Activated naive CD8-positive, alpha-beta T cell treated with anti-CD3 and anti-CD28 coated beads, Interleukin-2, amount 50 U/mL, for 16 hours (primary cell): ENCODE data around the gene MRPS23.
"Not testable (repeated sequence)": the region's sequence is repeated elsewhere in the genome, so short reads cannot be mapped to it uniquely, and the experiment has no call there.

ENCODE experiments used
- DNase-seq: peaks from one replicate; pipeline ENCODE4 v3.0.0-alpha.2; 2020; ENCODE audit warnings: low read depth, low spot score

MRPS23 gene

DNA sequence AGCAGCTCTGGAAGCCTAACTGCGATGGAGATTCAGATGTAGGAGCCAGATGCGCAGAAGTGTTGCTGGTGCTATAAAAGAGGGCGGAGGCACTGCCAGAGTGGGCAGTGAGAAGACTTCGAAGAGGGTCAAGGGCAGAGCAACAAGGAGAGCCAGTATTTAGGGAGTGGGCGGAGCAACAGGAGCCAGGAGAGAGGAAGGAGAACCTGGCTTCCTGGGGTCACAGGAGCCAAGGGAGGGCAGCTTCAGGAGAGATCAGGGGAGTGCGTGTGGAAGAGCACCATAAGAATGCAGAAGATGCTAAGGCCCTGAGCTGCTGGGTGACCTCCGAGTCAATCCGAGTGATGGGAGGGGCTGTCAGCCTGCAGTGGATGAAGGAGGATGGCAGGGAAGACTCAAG is 14.4 kb upstream of the MRPS23 start:
- no peak for DNase-seq

GRCh38 chr17:57862694-57863667 is 13.1 kb upstream of the MRPS23 start:
- no peak for DNase-seq

DNA sequence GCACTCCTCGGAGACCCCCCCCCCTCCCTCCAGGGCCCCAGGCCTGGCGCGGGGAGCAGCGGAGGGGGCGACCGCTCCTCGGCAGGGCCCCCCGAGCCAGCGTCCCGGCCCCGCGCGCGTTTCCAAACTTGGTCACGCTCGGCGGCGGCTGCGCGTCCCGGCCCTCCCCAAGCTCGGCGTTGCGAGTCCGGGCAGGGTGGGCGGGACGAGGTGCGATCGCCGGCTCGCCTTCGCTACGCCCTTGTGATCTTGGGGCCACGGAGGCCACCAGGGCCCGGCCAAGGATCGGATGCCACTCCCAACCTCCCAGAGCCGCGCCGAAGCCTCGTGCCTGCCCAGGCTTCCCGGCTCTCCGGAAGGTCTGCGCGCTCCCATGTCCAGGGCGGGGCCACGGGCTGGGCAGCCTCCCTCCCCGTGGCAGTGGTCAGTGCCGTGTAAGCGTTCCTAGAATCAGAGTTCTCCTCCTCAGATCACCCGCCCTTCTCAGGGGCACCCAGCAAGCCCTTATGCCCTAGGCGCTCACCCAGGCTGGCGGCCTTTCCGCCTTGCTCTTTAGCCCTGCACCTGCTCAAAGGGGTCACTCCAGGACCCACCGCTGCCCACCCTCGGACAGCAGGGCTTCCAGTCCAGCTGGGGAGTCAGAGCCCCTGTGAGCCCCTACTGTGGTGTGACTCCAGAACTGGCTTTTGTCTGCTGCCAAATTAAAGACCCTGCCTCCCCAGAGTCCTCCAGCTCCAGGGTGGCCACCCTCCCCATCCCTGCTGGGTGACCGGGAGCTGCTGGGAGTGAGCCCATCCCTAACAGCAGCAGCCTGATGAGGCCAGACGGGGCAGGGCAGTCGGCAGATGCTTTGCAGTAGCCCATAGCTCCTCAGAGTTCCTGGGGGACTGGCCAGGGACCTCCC is 12.2 kb upstream of the MRPS23 start:
- no peak for DNase-seq

GRCh38 chr17:57861000-57861789 is 11.4 kb upstream of the MRPS23 start:
- no peak for DNase-seq

DNA sequence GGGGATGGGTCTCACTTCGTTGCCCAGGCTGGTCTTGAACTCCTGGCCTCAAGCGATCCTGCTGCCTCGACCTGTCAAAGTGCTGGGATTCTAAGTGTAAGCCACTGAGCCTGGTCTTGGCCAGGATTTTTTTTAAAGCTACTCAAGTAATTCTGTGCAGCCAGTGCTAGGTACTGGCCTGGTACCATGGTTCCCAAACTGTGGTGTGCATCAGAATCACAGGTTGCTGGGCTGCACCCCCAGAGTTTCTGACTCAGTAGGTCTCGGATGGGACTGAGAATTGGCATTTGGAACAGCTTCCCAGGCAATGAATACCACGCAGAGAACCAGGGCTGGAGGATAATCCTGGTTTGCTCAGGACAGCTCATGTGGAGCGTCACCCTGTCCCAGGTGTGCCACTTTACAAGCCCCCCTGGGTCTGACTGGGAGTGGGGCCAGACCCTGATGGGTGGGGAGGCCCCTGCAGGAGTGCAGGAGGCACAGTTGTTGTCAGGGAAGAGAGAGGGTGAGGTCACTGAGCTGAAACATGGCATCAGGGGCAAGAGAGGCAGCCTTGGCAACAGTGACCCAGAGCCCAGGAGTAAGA is 10.7 kb upstream of the MRPS23 start:
- no peak for DNase-seq

DNA sequence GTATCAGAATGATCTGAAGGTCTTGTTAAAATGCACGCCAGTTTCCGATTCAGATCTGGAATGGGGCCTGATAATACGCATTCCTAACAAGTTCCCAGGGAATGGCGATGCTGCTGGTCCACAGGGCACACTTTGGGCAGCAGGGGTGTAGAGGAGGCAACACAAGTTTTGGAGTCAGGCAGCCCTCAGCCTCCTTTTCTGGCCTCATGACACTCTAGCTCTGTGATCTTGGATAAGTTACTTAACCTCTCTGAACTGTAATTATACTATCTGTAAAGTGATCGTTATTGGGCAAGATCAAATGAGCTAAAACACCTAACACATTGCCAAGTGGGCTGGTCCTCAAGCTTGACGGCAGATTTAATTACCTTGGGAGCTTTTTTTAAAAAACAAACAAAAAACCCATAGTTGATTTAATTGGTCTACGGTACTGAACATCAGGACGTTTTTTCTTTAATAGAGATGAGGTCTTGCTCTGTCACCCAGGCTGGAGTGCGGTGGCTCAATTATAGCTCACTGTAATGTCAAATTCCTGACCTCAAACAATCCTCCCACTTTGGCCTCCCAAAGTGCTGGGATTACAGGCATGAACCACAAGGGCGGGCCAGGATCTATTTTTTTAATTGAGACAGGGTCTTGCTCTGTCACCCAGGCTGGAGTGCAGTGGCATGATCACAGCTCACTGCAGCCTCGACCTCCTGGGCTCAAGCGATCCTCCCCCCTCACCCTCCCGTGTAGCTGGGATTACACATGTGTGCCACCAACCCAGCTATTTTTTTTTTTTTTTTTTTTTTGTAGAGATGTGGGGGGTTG is 10.0 kb upstream of the MRPS23 start:
- no peak for DNase-seq

DNA sequence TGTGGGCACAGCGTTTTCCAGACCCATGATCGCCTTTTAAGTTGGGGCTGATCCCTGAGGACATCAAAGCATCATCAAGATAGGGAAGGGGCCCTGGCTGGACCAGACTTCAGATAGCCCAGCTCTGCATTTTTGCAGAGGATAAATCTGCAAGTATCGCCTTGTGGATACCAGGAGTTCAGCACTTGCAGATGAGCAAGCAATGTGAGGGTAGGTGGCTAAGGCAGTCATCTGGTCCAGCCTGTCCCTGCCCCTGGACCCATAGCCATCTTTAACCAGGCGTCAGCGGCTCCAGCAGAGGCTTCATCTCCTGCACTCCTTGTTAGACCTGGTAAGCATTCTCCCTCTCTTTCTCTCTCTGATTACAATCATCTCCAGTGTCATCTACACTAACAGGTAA is 9.0 kb upstream of the MRPS23 start:
- no peak for DNase-seq

GRCh38 chr17:57856792-57857620 is 7.2 kb upstream of the MRPS23 start:
- no peak for DNase-seq

DNA sequence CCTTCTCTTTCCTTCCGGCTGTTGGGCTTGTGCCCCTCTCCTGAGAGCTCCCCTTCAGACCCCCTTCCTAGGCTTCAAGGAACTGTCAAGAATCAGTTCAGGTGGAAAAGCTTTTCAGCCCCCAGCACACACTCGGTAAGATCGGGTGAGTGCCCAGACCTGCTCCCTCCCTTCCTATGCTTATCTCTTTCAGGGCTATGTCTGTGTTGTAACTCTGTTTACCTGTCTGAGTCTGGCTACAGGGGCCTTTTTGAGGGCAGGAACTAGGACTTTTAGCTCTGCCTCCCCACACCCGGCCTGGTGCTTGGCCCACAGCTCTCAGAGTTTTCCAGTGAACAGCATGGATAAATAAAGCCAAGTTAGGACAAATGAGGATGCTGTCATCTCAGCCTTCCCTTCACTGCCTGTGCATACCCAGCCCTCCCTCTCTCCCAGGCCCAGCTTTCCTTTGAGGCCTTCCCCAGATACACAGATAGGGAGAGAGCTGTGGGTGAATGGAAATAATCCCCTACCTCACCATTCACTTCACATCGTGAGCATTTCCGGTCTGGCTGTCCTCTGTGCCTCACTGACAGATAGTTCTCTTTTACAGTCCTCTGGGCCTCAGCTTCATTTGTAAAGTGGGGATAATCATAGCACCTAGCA is 5.7 kb upstream of the MRPS23 start:
- no peak for DNase-seq

DNA sequence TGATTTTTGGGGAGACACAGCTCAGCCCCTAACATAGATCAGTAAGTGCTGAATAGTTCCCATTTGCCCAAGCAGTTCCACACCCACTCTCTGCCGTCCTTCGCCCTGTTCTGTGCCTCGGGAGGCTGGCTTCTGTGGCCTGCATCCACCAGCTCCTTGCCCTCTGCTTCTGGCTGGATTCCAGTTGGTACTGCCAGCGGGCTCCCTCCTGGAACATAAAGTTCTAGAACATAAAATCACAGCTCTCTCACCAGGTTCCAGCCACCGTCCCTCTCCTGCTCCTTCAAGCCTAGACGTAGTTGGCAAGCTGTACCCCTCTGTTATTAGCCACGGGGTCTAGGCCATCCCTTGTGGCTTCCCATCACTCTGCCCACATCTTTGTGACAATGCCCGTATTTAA is 3.9 kb upstream of the MRPS23 start:
- DNase-seq: no peak

GRCh38 chr17:57852955-57853328 is 3.1 kb upstream of the MRPS23 start:
- no peak for DNase-seq

GRCh38 chr17:57852092-57852954 is 2.5 kb upstream of the MRPS23 start:
- DNase-seq: no peak

- no peak for DNase-seq
Measured at GRCh38 chr17:57849163-57849873, 526 bp downstream of the MRPS23 start.

DNA sequence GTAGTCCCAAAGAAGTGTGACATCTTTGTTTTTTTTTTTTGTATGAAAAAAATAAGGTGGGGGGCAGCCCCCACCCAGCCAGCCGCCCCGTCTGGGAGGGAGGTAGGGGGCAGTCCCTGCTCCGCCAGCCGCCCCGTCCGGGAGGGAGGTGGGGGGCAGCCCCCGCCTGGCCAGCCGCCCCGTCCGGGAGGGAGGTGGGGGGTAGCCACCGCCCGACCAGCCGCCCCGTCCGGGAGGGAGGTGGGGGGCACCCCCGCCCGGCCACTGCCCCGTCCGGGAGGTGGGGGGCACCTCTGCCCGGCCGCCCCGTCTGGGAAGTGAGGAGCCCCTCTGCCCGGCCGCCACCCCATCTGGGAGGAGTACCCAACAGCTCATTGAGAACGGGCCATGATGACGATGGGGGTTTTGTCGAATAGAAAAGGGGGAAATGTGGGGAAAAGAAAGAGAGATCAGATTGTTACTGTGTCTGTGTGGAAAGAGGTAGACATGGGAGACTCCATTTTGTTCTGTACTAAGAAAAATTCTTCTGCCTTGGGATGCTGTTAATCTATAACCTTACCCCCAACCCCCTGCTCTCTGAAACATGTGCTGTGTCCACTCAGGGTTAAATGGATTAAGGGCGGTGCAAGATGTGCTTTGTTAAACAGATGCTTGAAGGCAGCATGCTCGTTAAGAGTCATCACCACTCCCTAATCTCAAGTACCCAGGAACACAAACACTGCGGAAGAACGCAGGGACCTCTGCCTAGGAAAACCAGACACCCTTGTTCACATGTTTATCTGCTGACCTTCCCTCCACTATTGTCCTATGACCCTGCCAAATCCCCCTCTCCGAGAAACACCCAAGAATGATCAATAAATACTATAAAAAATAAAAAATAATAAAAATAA is 3.5 kb downstream of the MRPS23 start:
- not testable (repeated sequence) for DNase-seq

- no peak for DNase-seq
Measured at GRCh38 chr17:57842280-57842679, 7.6 kb downstream of the MRPS23 start.

DNA sequence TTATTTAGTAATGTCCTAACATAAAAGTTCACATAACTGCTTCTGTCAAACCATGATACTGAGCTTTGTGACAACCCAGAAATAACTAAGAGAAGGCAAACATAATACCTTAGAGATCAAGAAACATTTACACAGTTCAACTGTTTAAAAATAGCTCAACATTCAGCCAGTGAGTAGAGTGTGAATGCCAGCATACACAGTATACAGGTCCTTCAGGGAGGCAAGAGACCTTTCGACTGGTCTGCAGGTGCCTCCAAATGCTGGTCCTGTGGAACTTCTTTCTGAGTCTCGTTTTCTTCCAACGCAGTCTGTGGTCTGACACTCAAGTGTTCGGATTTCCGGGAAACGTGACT is 10.3 kb downstream of the MRPS23 start:
- DNase-seq: no peak
